ENCODE measurements around the gene ABCB9.
"Not testable (repeated sequence)": the region's sequence is repeated elsewhere in the genome, so short reads cannot be mapped to it uniquely, and the experiment has no call there.

The ABCB9 gene

GRCh38 chr12:122917507-122918121 is 48.6 kb downstream of the ABCB9 start:
- peak; percentile 79 for DNase-seq (ENCODE audit: low read depth)
- no peak for TF ChIP-seq CTCF (conservative IDR thresholded peaks at IDR 0.05; ENCODE audit: low read length)
- H3K4me3 ChIP-seq (ENCODE audit: low read length): no peak overlapping the region

GRCh38 chr12:122909442-122910288 is 56.6 kb downstream of the ABCB9 start:
- no peak overlapping the region for H3K4me3 ChIP-seq (ENCODE audit: low read length)
- no peak for TF ChIP-seq CTCF (conservative IDR thresholded peaks at IDR 0.05; ENCODE audit: low read length)
- DNase-seq (ENCODE audit: low read depth): no peak

- no peak for TF ChIP-seq CTCF (conservative IDR thresholded peaks at IDR 0.05; ENCODE audit: low read length)
- DNase-seq (ENCODE audit: low read depth): no peak
- H3K4me3 ChIP-seq (ENCODE audit: low read length): no peak overlapping the region
These were observed 57.3 kb downstream of the ABCB9 start for GRCh38 chr12:122908915-122909314.

GRCh38 chr12:122905258-122905657 is 61.0 kb downstream of the ABCB9 start:
- DNase-seq (ENCODE audit: low read depth); H3K4me3 ChIP-seq (ENCODE audit: low read length): not testable (repeated sequence)

- H3K4me3 ChIP-seq (ENCODE audit: low read length): no peak overlapping the region
- DNase-seq (ENCODE audit: low read depth): no peak
- TF ChIP-seq CTCF (conservative IDR thresholded peaks at IDR 0.05; ENCODE audit: low read length): no peak
These were observed 62.6 kb downstream of the ABCB9 start for GRCh38 chr12:122903693-122904034.

- no peak for TF ChIP-seq CTCF (conservative IDR thresholded peaks at IDR 0.05; ENCODE audit: low read length)
- DNase-seq (ENCODE audit: low read depth): no peak
- H3K4me3 ChIP-seq (ENCODE audit: low read length): no peak overlapping the region
These were observed 63.2 kb downstream of the ABCB9 start for GRCh38 chr12:122902854-122903692.

GRCh38 chr12:122899887-122900286 is 66.4 kb downstream of the ABCB9 start:
- TF ChIP-seq CTCF (conservative IDR thresholded peaks at IDR 0.05; ENCODE audit: low read length): no peak
- no peak overlapping the region for H3K4me3 ChIP-seq (ENCODE audit: low read length)

More at GRCh38 chr12:122899887-122900286, 66.4 kb downstream of the ABCB9 start:
- DNase-seq (ENCODE audit: low read depth): no peak
